RWPE1 (cell line): ENCODE measurements around the gene BICD2.
A peak's percentile ranks its signal among the peaks of the same experiment; 100 is the strongest.

Source experiments
- CTCF ChIA-PET: fragments of 350-600 bp; sonication (Branson Sonifier 250); formaldehyde crosslinking; extraction: SDS; loops from one replicate; lab custom pipeline; 2021; lab: Yijun Ruan, JAX
- POLR2A ChIA-PET: fragments of 400-600 bp; formaldehyde crosslinking; extraction: SDS; loops from one replicate; lab custom pipeline; 2020; ENCODE audit warnings: antibody characterized with exemption; ENCODE audit not compliant: low non-redundant PET; lab: Yijun Ruan, JAX
- DNase-seq: peaks from one replicate; pipeline ENCODE4 v3.0.0; 2012; ENCODE audit warnings: low spot score
- H3K27ac ChIP-seq: fragments of 450-650 bp; 2 replicates; pipeline ENCODE4 v1.5.1; 2017
- TF ChIP-seq, protein P1 (sequence below): fragments of 450-650 bp; conservative IDR thresholded peaks from 2 replicates; pipeline ENCODE4 v1.5.1; 2017; ENCODE audit warnings: low read depth, mild to moderate bottlenecking

BICD2 gene

GRCh38 chr9:92704528-92704927 lies 60.1 kb downstream of the BICD2 start:
- no peak for DNase-seq
- H3K27ac ChIP-seq: no peak overlapping the region
- CTCF ChIA-PET: interaction anchor here (1.4 kb wide), 1 partner anchor 11 kb away, joined by 6 read pairs; no protein-coding TSS in a partner anchor
- POLR2A ChIA-PET: no interaction called here
- TF ChIP-seq, protein P1, sequence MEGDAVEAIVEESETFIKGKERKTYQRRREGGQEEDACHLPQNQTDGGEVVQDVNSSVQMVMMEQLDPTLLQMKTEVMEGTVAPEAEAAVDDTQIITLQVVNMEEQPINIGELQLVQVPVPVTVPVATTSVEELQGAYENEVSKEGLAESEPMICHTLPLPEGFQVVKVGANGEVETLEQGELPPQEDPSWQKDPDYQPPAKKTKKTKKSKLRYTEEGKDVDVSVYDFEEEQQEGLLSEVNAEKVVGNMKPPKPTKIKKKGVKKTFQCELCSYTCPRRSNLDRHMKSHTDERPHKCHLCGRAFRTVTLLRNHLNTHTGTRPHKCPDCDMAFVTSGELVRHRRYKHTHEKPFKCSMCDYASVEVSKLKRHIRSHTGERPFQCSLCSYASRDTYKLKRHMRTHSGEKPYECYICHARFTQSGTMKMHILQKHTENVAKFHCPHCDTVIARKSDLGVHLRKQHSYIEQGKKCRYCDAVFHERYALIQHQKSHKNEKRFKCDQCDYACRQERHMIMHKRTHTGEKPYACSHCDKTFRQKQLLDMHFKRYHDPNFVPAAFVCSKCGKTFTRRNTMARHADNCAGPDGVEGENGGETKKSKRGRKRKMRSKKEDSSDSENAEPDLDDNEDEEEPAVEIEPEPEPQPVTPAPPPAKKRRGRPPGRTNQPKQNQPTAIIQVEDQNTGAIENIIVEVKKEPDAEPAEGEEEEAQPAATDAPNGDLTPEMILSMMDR: no peak

- CTCF ChIA-PET: no interaction called here
- POLR2A ChIA-PET: no interaction called here
- TF ChIP-seq, protein P1: no peak
- DNase-seq: no peak
- no peak overlapping the region for H3K27ac ChIP-seq
Measured at GRCh38 chr9:92696619-92697018, 68.0 kb downstream of the BICD2 start.

DNA sequence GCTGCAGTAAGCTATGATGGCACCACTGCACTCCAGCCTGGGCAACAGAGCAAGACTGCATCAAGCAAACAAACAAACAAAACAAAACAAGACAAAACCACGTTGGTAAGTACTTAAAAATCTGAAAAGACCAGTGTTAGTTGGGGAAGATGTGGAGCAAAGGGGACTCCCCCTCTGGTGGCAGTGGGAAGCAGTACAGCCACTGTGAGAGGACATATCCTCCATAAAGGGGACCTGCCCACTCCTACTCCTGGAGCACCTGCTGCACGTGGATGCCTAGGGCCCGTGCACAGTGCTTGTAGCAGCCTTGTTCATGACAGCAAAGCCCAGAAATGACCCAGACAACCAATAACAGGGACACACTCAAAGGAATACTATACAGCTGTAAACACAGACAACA lies 77.7 kb downstream of the BICD2 start:
- ChIA-PET POLR2A (no interaction called here), CTCF (no interaction called here)
- TF ChIP-seq, protein P1: no peak; the same call in 1 of the 2 replicates
- DNase-seq: no peak
- no peak overlapping the region for H3K27ac ChIP-seq

GRCh38 chr9:92685022-92685421 lies 79.6 kb downstream of the BICD2 start:
- ChIA-PET CTCF (interaction anchor here (0.5 to 0.7 kb wide), 2 partner anchors 36 to 82 kb away, joined by 3 to 5 read pairs; no protein-coding TSS in a partner anchor), POLR2A (no interaction called here)
- no peak overlapping the region for H3K27ac ChIP-seq
- TF ChIP-seq, protein P1: no peak
- no peak for DNase-seq

DNA sequence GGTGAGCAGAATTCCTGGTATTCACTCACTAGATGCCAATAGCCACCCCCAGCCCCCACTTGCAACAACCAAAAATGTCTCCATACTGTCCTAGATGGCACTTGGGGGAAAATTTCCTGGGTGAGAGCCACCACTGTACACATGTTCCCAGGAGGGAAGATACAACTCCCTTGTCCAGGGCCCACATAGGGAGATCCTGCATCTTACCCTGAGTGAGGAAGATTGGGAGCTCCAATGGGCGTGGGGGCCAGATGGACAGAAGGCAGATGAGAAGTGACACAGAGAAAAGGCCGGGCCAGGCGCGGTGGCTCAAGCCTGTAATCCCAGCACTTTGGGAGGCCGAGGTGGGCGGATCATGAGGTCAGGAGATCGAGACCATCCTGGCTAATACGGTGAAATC lies 82.4 kb downstream of the BICD2 start:
- no peak for DNase-seq
- ChIA-PET POLR2A (interaction anchor here (0.6 kb wide), 1 partner anchor 310 kb away, joined by 8 read pairs; no protein-coding TSS in a partner anchor), CTCF (no interaction called here)
- peak overlapping the region; percentile 77 for H3K27ac ChIP-seq
- TF ChIP-seq, protein P1: no peak

DNA sequence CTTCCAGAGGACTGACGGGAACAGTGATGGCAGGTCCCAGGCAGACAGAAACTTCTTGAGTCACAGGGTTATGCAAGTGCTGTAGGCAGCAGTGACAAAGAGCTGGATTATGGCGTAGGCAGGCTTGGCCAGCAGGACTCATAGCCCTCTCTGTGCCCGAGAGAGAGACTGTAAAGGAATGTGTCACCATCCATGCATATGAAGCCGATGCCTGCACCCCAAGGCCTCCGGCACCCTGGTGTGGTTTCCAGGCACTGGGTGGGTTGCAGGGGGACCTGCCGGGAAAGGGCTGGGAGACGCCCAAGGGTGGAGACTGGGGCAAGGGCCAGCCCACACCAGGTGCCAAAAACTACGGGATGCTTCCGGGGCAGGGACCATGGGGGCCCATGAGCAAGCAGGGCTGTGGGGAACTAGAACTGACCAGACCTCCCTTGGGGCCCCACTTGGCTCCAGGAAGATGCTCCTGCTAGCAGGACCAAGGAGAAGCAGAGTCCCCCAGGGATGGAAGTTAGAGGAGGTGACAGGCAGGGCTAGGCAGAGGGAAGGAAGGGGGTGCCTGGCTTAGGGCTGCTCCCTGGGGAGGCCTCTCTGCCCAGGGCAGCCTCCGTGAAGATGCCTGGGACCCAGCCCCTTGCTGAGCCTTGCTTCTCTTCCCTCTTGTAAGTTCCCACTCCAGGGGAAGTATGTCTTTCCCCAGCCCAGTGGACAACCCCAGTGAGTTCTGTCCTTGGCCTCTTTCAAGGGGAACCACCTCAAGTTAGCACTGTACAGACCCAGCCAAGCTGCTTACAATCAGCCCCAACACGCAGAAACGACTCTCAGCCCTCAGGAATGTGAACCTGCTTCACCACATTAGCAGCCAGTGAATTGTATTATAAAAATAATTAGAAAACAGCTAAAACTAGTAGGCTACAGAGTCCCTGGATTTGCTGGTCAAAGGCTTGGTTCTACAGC lies 84.2 kb downstream of the BICD2 start:
- CTCF ChIA-PET: interaction anchor here (1.1 kb wide), 1 partner anchor 36 kb away, joined by 4 read pairs; no protein-coding TSS in a partner anchor
- peak; percentile 88 for DNase-seq

More for the DNA sequence above, 84.2 kb downstream of the BICD2 start:
- POLR2A ChIA-PET: interaction anchor here (1.4 kb wide), 1 partner anchor 10 kb away, joined by 6 read pairs; the partner anchor contains the start of gene IPPK
- TF ChIP-seq, protein P1: no peak
- peak overlapping the region; percentile 95 for H3K27ac ChIP-seq
